Heart left ventricle (tissue), 16 donors: ENCODE data around the gene ACP6. TPM values are rescaled to one million over a fixed set of nuclear protein-coding genes. Genes with fewer than 3 reads are reported as not detected.

Experiments used
- ATAC-seq, 4 donors: fragments of 200-7000 bp; cut with Tn5 transposase; one replicate each; pipeline ENCODE4 v1.9.1; 2020 to 2022; ENCODE audit warnings: moderate library complexity in 4 of 4, mild to moderate bottlenecking in 3 of 4, moderate number of reproducible peaks in 1 of 4
- DNase-seq, 5 donors: peaks; one replicate each; pipeline ENCODE4 v3.0.0-alpha.2; 2020
- H3K27ac ChIP-seq, 12 donors: fragments of 200-600 bp; sonication (generic) in 4 of 12; one replicate each; pipeline versions ENCODE4 v1.5.0 to v1.8.0; 2016 to 2022; ENCODE audit warnings: mild to moderate bottlenecking in 2 of 12
- H3K27me3 ChIP-seq, 9 donors: fragments of 200-600 bp; sonication (generic) in 2 of 9; one replicate each; pipeline versions ENCODE4 v1.5.1 to v1.8.0; 2016 to 2022; ENCODE audit warnings: mild to moderate bottlenecking in 3 of 9
- H3K36me3 ChIP-seq, 9 donors: fragments of 200-600 bp; sonication (generic) in 2 of 9; one replicate each; pipeline versions ENCODE4 v1.5.0 to v1.8.0; 2018 to 2022; ENCODE audit warnings: mild to moderate bottlenecking in 2 of 9
- H3K4me1 ChIP-seq, 12 donors: fragments of 200-600 bp; sonication (generic) in 4 of 12; one replicate each; pipeline versions ENCODE4 v1.5.0 to v1.8.0; 2016 to 2022; ENCODE audit warnings: mild to moderate bottlenecking in 3 of 12
- H3K4me3 ChIP-seq, 12 donors: fragments of 200-600 bp; sonication (generic) in 4 of 12; one replicate each; pipeline versions ENCODE4 v1.5.0 to v1.8.0; 2017 to 2022; ENCODE audit warnings: mild to moderate bottlenecking in 9 of 12, moderate library complexity in 4 of 12
- H3K9me3 ChIP-seq, 12 donors: fragments of 200-600 bp; sonication (generic) in 4 of 12; one replicate each; pipeline versions ENCODE4 v1.5.0 to v1.8.0; 2016 to 2022; ENCODE audit warnings: mild to moderate bottlenecking in 1 of 12
- CTCF ChIP-seq, 12 donors: fragments of 200-600 bp; sonication (generic) in 4 of 12; IDR thresholded peaks; one replicate each; pipeline versions ENCODE4 v1.5.0 to v1.8.0; 2018 to 2022; ENCODE audit warnings: antibody characterized with exemption in 12 of 12, mild to moderate bottlenecking in 5 of 12
- POLR2A ChIP-seq, 2 donors: fragments of 450-650 bp; IDR thresholded peaks; one replicate each; pipeline ENCODE4 v1.6.1; 2017; ENCODE audit warnings: antibody characterized with exemption in 2 of 2, mild to moderate bottlenecking in 2 of 2, moderate library complexity in 2 of 2
- WGBS, 4 donors: extraction: QIAGEN DNeasy Blood & Tissue Kit in 2 of 4; methylation state at CpG; one replicate each; pipeline versions ENCODE4 v1.1.5 to v1.1.7; 2013 to 2018; 5-methylcytosine and 5-hydroxymethylcytosine counted together
- intact Hi-C, 10 donors: fragments of 100-400 bp; cut with DNase I; formaldehyde crosslinking; loops; one replicate each; pipeline versions ENCODE4 v1.11.1 to v1.14.2; 2022
- polyA plus RNA-seq, 2 donors: library from polyadenylated mRNA; stranded (reverse); fragments of 200-250 nt; gene quantifications; one replicate each; pipeline ENCODE4 v1.2.3, GENCODE V29; 2013
- total RNA-seq, 9 donors: library from RNA; depleted of rRNA in 2 of 9; stranded (reverse); fragments of >200 nt in 2 of 9; fragmentation: NEBNext Ultra II Directional in 3 of 9; extraction: Animal tissue kit (Norgen Biotek cat#: 25700) in 3 of 9; gene quantifications; one replicate each; pipeline versions ENCODE4 v1.1.0 to v1.2.4, GENCODE V29; 2016 to 2023
- donor health status: ischemic (EF 13 %, LVEDD 7.1; RV severe dilation, severe dysfunction).
- donor health status: healthy with polysubstance abuse.
- donor health status: DM: no; HTN: yes; CAD: no.
- donor health status: DM: no; HTN: no; CAD: no.
- donor health status: ischemic (EF 25% LVEDD 6.9; RV normal size, moderate dysfunction).
- donor health status: ischemic (EF 25% LVEDD 5.7; RV mildly dilated, moderate dysfunction).
- donor health status: healthy.
- donor health status: DM: yes; HTN: yes; CAD: no.
- donor health status: ischemic (EF 35%, LVEDD 5.7; RV mildly dilated, moderate dysfunction).
- donor health status: nonischemic (EF 11% LVEDD 7.7; RV severe dilation, severe dysfunction).
- donor health status: DM: yes; HTN: yes; CAD: no.
- donor health status: PGD.
- donor health status: ischemic (EF 29% LVEDD 5.4; RV normal size, mild dysfunction).
- donor health status: nonischemic (EF 23%, LVEDD 6.1; RV moderate dilation, normal function).

Gene ACP6
- total and polyA plus RNA-seq, 11 donors: 4.0 to 27.8 (median 13.6) TPM

- Histone ChIP-seq H3K9me3 (no peaks in the 10 kb centered on the region), H3K36me3 (peaks cover 0 to 31% (median 11%) of the 10 kb centered on the region in 9 donors), H3K27me3 (no peaks in the 10 kb centered on the region), H3K4me1 (peaks cover 0 to 14% (median 6%) of the 10 kb centered on the region in 12 donors), H3K4me3 (no peak overlapping the region), H3K27ac (no peak overlapping the region)
- WGBS, 4 donors: 64 to 73% (median 69%) methylated on average over 17 of the region's 17 CpGs
- TF ChIP-seq POLR2A (IDR thresholded peaks at IDR 0.05) (no peak), CTCF (IDR thresholded peaks at IDR 0.05) (peak; percentile 69 to 85 (median 82))
- intact Hi-C loops: loop anchor here in 8 of 10 donors (1.0 to 10.0 kb wide), 12 partner anchors 40 to 370 kb away; no protein-coding TSS in a partner anchor
- DNase-seq: peak in 2 of 5 donors; percentile 24 to 49
- ATAC-seq: peak in 2 of 4 donors; percentile 68 to 81
Observed at GRCh38 chr1:147641695-147642592, 28.4 kb downstream of the ACP6 start.

- DNase-seq (no peak), ATAC-seq (peak in 3 of 4 donors; percentile 19 to 38 (median 24))
- H3K4me1 ChIP-seq: peaks cover 0 to 16% (median 6%) of the 10 kb centered on the region in 12 donors
- 32 to 50% (median 37%) methylated on average over 8 of the region's 8 CpGs for WGBS, 4 donors
- no peak overlapping the region for H3K4me3 ChIP-seq
- TF ChIP-seq CTCF (IDR thresholded peaks at IDR 0.05) (no peak), POLR2A (IDR thresholded peaks at IDR 0.05) (no peak)
- intact Hi-C loops: loop anchor here in 8 of 10 donors (2.0 to 10.0 kb wide), 9 partner anchors 39 to 369 kb away; no protein-coding TSS in a partner anchor
- no peak overlapping the region for H3K27ac ChIP-seq
- peaks cover 0 to 28% (median 5%) of the 10 kb centered on the region in 9 donors for H3K36me3 ChIP-seq
- H3K9me3 ChIP-seq: no peaks in the 10 kb centered on the region
- H3K27me3 ChIP-seq: no peaks in the 10 kb centered on the region
Observed at GRCh38 chr1:147641291-147641690, 29.0 kb downstream of the ACP6 start.

- Histone ChIP-seq H3K9me3 (no peaks in the 10 kb centered on the region), H3K4me3 (peak overlapping the region in 1 of 12 donors; percentile 18), H3K36me3 (peaks cover 0 to 27% (median 3%) of the 10 kb centered on the region in 9 donors), H3K27ac (no peak overlapping the region), H3K27me3 (no peaks in the 10 kb centered on the region), H3K4me1 (peaks cover 0 to 23% (median 6%) of the 10 kb centered on the region in 12 donors)
- 35 to 74% (median 49%) methylated on average over 3 to 9 of the region's 9 CpGs for WGBS, 4 donors
- peak; percentile 85 to 96 (median 94) for ATAC-seq
- intact Hi-C loops: loop anchor here in 8 of 10 donors (2.0 to 10.0 kb wide), 9 partner anchors 38 to 368 kb away; no protein-coding TSS in a partner anchor
- DNase-seq: peak; percentile 63 to 77 (median 73)
- TF ChIP-seq CTCF (IDR thresholded peaks at IDR 0.05): peak; percentile 66 to 87 (median 74)
- no peak for TF ChIP-seq POLR2A (IDR thresholded peaks at IDR 0.05)
Observed at GRCh38 chr1:147640553-147641165, 29.7 kb downstream of the ACP6 start.
